HG03064 (cell line): ENCODE measurements around the gene GMNC.

ENCODE experiments used
- ATAC-seq: cut with Tn5 transposase; IDR thresholded peaks from one replicate; pipeline ENCODE4 v1.9.1; 2021; ENCODE audit warnings: low read depth; ENCODE audit not compliant: unreplicated experiment

GMNC gene

DNA sequence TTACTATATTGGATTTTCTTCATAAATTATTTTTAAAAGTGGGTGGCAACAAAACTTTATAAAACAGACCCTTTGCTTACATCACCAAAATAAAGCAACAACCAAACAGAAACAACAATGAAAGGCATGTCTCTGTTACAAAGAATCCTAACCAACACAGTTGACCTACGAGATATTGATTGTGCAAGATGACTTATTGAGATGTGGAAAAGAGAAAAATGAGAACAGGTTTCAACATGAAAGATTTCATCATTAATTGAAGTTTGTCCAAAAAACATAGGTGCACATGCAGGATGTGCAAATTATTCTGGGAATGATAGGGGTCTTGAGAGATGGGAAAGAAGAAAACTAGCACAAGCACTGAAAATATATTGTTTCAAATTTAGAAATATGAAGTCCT lies 9.0 kb downstream of the GMNC start:
- ATAC-seq = no peak

DNA sequence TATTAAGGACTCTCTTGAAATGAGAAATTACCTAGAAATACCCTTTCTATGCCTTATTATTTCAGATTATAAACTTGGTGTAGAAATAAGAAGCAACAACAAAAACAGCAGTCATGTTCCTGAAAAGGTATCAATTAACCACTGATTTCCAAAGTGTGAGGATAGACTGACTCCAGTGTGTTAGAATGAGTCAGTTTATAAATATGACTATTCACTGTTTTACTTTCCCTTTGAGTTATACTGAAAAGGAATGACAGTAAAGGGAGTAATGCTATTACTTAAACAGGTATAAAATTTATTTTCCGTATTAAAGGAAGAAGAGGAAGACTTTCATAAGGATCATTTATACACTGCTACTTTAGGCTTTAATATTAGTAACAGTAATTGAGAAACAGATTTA lies 12.9 kb downstream of the GMNC start:
- ATAC-seq = no peak

DNA sequence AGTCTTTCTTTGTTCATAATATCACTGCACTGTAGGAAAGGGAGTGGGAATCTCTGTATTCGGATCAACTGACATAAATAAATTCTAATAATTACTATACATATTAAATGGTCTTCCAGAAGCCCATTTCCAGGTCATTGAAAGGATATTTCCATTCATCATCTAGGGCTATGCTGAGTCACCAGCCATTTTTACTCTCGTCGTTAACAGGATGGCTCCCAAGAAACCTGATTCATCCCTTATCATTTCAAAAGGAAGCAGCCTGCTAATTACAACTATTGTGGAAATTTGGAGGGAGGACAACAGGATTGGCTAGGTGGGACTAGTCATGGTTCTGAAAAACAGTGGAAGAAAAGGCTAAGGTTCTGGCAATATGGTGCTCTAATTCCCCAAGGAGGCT lies 13.6 kb downstream of the GMNC start:
- no peak for ATAC-seq

DNA sequence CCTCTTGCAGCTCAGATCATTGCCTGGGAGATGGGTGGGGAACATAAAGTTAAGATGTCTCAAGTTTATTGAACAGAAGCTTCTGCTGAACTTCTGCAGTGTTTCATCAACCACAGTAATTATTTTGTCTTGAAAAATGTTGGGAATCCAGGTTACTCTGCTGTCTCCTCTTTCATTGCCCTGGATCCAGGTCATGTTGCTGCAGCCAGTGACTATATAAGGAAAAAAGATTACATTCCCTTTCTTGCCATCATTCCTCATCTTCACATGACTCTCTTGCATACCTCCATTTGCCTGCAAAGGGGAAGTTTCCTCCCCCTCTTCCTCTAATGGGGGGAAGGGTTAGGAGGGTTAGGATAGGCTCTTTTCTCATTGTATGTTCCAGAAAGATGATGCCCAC lies 15.1 kb downstream of the GMNC start:
- no peak for ATAC-seq

DNA sequence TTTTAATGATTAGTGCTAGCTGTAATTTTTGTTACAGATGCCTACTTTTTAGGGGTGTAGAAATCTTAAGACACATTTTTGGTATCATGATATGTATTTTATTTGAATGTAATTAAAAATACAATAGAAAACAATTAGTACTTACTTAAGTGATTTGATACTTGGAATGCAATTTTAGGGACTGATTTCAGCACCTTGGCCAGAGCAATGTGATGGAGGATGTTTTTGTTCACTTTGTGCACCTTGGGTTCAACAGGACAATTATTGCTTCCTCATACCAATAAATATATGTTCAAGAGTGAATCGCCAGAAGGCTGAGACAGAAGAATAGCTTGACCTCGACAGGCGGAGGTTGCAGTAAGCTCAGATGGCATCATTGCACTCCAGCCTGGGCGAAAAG lies 22.3 kb downstream of the GMNC start:
- no peak for ATAC-seq

DNA sequence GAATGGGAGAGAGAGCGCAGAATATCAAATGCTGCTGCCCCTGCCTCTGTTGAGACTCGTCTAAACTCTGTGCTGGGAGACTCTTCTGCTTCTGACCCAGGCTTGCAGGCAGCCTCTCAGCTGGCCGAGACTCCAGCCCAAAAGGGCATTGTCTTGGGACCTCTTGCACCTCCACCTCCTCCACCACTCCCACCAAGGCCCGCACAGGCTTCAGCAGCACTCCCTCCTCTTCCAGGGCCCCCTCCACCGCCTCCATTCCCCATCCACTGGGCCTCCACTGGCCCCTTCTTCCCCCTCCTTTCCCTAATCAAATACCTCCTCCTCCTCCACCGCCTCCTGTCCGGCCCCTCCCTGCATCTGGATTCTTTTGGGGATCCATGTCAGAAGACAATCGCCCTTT lies 31.3 kb downstream of the GMNC start:
- no peak for ATAC-seq

DNA sequence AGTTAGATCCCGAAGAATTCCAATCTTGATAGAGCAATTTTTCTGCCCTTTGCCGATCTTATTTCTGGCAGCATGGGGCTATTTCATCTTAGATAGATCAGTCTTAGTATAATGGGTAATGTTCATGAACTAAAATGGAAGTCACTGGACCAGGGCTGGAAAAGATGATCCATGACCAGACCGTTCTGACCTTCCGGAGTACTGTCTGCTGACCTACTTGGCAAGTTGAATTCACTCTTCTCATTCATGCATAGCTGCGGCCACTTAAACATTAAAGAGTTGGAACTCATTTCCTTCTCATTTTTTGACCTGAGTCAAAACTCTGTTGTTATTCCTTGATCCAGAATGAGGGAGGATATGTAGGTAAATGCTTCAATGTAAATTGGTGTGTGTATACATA lies 32.5 kb downstream of the GMNC start:
- no peak for ATAC-seq

DNA sequence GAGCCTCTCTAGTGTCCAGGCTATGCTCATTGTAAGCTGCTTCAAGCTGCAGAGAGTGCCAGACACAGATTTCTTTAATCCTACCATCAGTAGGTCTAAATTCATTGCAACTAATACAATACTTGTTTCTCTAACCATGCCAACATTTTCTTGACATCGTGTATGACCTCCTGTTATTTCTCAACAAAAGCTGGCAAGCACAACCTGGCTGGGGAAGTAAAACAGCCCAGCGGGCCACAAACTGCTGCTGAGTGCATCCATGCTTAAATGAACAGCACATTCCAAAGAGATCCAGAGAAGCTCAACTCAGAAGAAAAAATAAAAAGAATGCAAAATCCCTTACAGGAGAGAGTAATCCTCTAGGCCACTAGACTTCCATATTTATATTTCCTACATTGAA lies 36.5 kb downstream of the GMNC start:
- ATAC-seq = no peak

DNA sequence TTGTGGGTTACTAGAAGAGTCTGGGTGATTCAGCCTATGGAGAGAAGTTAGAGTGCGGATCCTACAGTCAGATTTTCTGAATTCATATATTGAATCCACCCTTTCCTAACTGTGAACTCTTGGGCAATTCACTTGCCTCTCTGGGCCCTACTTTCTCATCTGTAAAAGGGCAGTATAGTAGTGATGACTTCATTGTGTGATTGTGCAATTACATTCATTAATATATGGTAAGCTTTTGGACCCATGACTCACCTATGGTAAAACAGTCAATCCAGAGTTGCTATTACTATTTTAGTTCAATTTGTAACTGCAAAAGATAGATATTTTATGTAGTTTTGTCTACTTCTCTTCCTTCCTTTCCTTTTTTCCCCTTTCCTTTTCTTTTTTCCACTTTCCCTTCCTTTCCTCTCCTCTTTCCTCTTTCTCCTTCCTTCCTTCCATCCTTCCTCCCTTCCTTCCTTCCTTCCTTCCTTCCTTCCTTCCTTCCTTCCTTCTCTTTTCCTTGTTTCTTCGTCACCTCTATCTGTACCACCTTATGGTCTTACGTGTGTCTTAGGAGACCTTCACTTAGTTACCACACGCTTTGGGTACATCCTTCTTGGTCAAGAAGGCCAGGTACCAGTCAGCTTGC lies 37.0 kb downstream of the GMNC start:
- ATAC-seq = no peak

DNA sequence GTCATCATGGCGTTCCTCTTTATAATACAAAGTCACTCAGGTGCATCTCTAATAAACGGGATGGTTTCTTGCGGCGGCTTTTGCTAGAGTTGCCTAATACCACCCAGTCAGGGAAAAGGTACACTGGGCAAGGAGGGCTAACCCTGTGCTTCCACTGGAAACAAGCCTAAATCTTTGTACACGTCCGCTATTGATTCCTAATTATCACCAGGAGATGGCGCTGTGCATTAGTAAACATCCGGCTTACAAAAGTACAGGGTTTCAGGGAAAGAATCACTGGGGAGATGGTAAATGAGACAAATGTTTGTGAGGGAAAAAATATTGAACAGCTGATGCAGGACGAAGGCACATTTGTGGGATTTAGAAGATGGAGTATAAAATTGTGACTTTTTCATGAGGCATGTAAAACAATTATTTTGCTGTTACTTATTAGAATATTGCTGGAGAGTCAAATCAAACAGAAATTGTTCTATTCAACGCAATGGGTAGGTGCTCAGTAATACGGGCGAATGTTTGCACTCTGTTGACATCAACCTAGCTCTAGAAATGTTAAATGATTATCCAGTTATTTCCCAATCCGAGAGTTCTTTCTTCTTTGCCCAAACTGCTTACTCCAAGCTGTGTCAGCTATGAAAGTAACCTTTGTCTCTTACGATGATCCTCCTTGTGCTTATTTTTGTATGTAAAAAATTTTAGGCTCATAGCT lies 50.6 kb downstream of the GMNC start:
- ATAC-seq = no peak

DNA sequence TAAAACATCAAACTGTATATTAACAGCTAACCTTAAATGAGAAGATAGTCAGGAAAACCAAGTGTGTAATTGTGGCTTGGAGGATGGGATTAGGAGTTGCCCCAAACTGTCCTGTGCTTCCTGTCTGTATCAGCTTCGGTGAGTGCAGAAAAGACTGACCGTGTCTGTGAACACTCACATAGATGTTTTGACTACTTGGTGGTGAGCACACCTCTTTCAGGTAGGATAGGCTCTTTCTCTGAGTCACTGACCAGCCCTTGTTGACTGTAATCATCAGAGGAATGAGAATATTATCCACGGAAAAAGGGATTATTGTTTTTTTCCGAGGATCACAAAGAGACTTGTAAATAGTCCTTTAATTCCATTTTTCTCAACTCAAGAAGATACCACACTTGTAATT lies 51.5 kb downstream of the GMNC start:
- no peak for ATAC-seq

DNA sequence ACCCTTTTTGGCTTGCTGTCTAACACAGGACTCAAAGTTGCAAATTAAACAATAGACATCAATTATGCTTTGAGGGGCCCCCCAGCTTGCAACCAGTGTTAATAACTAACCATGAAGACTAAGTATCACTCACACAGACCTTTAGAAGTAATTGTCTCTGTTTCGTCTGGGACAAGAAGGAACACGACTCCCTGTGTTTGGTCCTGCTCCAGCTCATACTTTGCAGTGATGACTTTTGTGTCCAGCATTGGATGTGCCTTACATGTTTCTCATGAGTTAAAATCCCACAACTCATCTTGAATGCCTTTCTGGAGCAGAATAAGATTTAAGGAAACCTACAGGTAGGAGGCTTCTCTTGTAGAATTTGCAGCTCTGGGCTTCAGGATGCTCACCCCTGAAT lies 53.1 kb downstream of the GMNC start:
- ATAC-seq = no peak

DNA sequence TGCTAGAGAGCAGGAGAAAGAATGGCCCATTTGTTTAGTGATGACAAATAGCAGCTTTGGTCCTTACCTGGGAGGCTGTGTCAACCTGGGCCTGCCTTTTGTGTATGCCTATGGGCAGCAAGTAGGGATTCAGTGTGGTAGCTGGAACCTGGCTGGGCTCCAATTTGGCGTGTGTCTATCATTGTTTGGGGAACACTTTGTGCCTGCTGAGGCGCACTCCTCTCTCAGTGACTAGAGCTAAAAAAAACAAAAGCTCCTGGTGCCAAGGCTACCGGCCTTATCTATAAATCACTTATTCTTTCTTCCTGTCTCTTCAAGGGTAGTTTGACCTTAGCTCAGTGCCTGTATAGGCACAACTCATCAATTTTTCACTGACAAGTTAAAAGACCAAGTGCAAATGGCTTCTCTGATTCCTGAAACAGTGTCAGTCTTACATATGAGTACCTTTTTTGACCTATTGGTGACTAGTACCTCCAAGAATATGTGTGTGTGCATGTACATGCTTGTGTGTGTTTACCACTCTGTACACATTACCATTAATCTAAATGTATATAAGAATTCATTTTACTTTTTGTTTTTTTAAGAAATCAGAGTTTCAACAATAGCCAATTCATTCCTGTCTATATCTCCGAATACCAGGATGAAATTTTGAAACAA lies 54.6 kb downstream of the GMNC start:
- no peak for ATAC-seq
